ENCODE measurements around the gene SORL1. TPM values are rescaled to one million over a fixed set of nuclear protein-coding genes. Genes with fewer than 3 reads are reported as not detected.

SORL1 gene
- total RNA-seq, 1 experiment from 2014 or later: 6.1 TPM

DNA sequence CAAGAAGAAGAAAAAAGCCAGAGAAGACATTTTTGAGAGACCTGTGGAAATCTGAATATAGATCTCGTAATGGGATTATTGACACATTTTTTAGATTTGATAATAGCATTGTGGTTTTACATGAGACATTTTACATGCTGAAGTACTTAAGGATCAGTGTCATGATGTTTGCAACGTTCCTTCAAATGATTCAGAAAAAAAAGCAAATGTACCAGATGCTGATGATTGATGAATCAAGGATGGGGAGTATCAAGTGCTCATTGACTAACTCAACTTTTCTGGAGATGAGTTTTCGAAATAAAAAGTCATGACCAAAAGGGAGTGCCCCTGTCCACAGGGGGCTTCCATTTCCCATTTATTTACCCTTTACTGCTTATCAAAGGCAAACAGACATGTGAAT is 207.7 kb downstream of the SORL1 start:
- no peak overlapping the region for H3K4me3 Mint-ChIP-seq (ENCODE audit: low read depth, unreplicated experiment)
- DNase-seq: no peak
- no TSS peak for BruUV-seq (replicated peaks)
- peaks cover 38% of the 10 kb centered on the region for H3K27me3 Mint-ChIP-seq (ENCODE audit: unreplicated experiment)
- H3K27ac Mint-ChIP-seq (ENCODE audit: unreplicated experiment): no peak overlapping the region
- TF ChIP-seq, protein P1, sequence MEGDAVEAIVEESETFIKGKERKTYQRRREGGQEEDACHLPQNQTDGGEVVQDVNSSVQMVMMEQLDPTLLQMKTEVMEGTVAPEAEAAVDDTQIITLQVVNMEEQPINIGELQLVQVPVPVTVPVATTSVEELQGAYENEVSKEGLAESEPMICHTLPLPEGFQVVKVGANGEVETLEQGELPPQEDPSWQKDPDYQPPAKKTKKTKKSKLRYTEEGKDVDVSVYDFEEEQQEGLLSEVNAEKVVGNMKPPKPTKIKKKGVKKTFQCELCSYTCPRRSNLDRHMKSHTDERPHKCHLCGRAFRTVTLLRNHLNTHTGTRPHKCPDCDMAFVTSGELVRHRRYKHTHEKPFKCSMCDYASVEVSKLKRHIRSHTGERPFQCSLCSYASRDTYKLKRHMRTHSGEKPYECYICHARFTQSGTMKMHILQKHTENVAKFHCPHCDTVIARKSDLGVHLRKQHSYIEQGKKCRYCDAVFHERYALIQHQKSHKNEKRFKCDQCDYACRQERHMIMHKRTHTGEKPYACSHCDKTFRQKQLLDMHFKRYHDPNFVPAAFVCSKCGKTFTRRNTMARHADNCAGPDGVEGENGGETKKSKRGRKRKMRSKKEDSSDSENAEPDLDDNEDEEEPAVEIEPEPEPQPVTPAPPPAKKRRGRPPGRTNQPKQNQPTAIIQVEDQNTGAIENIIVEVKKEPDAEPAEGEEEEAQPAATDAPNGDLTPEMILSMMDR (IDR thresholded peaks at IDR 0.05; ENCODE audit: unreplicated experiment): no peak
- intact Hi-C loops (cut with micrococcal nuclease; ENCODE audit: unreplicated experiment): loop anchor here (5.0 to 10.0 kb wide), 2 partner anchors 305 to 442 kb away; no protein-coding TSS in a partner anchor
- H3K4me1 Mint-ChIP-seq (ENCODE audit: low read depth, unreplicated experiment): peaks cover 16% of the 10 kb centered on the region
- CTCF ChIA-PET: no interaction called here
- H3K9me3 Mint-ChIP-seq (ENCODE audit: low read depth, unreplicated experiment): no peaks in the 10 kb centered on the region
- peaks cover 9% of the 10 kb centered on the region for H3K36me3 Mint-ChIP-seq (ENCODE audit: insufficient read depth, unreplicated experiment)

DNA sequence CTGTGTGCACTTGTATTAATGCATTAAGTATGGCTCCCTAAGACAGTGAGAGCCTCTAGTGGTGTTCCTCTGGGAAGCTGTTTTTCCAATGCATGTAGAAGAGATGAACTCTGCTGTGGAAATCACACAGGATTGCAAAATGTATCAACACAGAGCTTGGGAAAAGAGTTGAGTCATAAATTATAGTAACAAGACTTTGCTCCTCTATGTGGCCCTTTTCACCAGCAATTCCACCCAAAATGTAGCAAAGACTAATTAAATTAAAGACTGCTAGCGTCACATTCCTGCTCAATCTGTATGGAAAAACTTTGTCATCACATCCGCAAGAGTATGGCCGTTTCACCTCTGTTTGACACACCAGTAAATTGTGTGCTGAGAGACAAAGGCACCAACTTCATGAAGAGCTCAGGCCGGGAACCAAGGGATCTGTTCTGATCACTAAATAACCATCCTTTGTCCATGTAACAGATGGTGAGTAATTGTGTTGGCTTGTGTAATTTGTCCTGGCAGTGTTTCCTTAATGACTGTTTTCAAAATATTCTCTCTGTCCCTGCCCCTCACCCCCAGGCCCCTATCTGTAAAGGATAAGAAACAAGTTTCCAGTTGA is 209.9 kb downstream of the SORL1 start:
- CTCF ChIA-PET: no interaction called here
- Mint-ChIP-seq H3K4me3 (ENCODE audit: low read depth, unreplicated experiment) (no peak overlapping the region), H3K27me3 (ENCODE audit: unreplicated experiment) (peaks cover 39% of the 10 kb centered on the region), H3K27ac (ENCODE audit: unreplicated experiment) (no peak overlapping the region), H3K4me1 (ENCODE audit: low read depth, unreplicated experiment) (no peaks in the 10 kb centered on the region), H3K36me3 (ENCODE audit: insufficient read depth, unreplicated experiment) (no peaks in the 10 kb centered on the region), H3K9me3 (ENCODE audit: low read depth, unreplicated experiment) (no peaks in the 10 kb centered on the region)
- BruUV-seq (replicated peaks): no TSS peak
- no peak for DNase-seq
- TF ChIP-seq, protein P1 (IDR thresholded peaks at IDR 0.05; ENCODE audit: unreplicated experiment): no peak
- intact Hi-C loops (cut with micrococcal nuclease; ENCODE audit: unreplicated experiment): no loop called here

DNA sequence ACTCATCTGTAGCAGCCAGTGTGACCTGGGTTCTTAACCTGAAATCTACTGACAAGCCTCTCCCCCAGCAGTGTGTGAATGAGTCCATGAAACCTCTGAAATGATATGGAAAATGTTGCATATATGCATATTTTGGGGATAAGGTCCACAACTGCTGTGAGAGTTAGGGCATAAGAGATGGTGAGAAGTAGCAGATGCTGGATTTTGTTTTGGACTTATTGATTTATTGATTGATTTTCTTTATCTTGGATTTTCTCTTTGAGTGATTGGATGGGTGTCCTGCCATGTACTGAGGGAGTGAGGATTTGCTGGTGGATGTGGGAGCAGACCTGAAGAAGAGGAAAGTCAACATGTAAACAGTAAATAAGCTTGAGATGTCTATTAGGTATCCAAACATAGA is 212.0 kb downstream of the SORL1 start:
- TF ChIP-seq, protein P1 (IDR thresholded peaks at IDR 0.05; ENCODE audit: unreplicated experiment): no peak
- no peak overlapping the region for H3K4me3 Mint-ChIP-seq (ENCODE audit: low read depth, unreplicated experiment)
- CTCF ChIA-PET: no interaction called here
- peaks cover 53% of the 10 kb centered on the region for H3K27me3 Mint-ChIP-seq (ENCODE audit: unreplicated experiment)
- no peak overlapping the region for H3K27ac Mint-ChIP-seq (ENCODE audit: unreplicated experiment)
- intact Hi-C loops (cut with micrococcal nuclease; ENCODE audit: unreplicated experiment): no loop called here
- no peaks in the 10 kb centered on the region for H3K4me1 Mint-ChIP-seq (ENCODE audit: low read depth, unreplicated experiment)
- no TSS peak for BruUV-seq (replicated peaks)
- no peak for DNase-seq
- no peaks in the 10 kb centered on the region for H3K36me3 Mint-ChIP-seq (ENCODE audit: insufficient read depth, unreplicated experiment)
- H3K9me3 Mint-ChIP-seq (ENCODE audit: low read depth, unreplicated experiment): no peaks in the 10 kb centered on the region

DNA sequence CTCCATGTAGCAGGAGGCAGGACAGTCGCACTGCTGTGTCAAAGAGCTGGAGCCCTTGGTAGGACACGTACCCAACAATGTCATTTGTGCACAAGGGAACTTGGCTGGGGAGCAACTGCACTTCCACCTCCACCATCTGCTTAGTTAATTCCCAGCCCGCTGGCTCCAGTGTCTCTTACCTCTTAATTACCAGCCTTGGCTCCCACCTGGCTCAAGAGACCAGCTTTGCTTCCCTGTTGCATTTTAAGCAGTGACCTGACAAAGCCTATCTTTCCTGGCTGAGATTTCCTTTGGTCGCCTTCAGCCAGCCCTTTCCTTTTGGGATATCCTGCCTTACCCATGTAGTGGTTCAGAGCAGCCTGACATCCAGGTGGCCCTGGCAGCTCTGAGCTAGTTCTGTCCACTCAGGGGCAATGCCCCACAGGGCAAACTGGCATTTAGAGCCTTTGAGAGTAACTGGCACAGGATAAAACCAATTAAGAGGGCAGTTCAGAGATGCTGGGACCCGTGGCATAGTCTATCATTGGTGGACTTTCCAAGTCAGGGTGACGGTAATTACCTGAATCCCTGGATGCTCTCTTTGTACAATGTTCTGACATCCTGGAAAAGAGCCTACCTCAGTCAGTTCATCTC is 213.2 kb downstream of the SORL1 start:
- TF ChIP-seq, protein P1 (IDR thresholded peaks at IDR 0.05; ENCODE audit: unreplicated experiment): no peak
- Mint-ChIP-seq H3K4me1 (ENCODE audit: low read depth, unreplicated experiment) (no peaks in the 10 kb centered on the region), H3K27ac (ENCODE audit: unreplicated experiment) (no peak overlapping the region), H3K27me3 (ENCODE audit: unreplicated experiment) (peaks cover 42% of the 10 kb centered on the region), H3K4me3 (ENCODE audit: low read depth, unreplicated experiment) (no peak overlapping the region), H3K9me3 (ENCODE audit: low read depth, unreplicated experiment) (no peaks in the 10 kb centered on the region), H3K36me3 (ENCODE audit: insufficient read depth, unreplicated experiment) (no peaks in the 10 kb centered on the region)
- BruUV-seq (replicated peaks): no TSS peak
- DNase-seq: no peak
- CTCF ChIA-PET: no interaction called here
- intact Hi-C loops (cut with micrococcal nuclease; ENCODE audit: unreplicated experiment): no loop called here

Measured in Calu3 (cell line).